DND-41 (cell line): Measurements from ENCODE around the gene ZRSR2.

Experiments
- ATAC-seq: fragments of 200-7000 bp; cut with Tn5 transposase; 3 replicates; pipeline ENCODE4 v1.9.1; 2021; ENCODE audit warnings: low read depth; ENCODE audit not compliant: insufficient read depth
- DNase-seq: peaks from one replicate; pipeline ENCODE4 v3.0.0-alpha.2; 2020
- H2AFZ ChIP-seq: 2 replicates; pipeline ENCODE4 v1.6.0; 2012; ENCODE audit warnings: low read depth, low read length
- H3K27ac ChIP-seq: 2 replicates; pipeline ENCODE4 v1.5.1; 2012; ENCODE audit warnings: low read length, inconsistent platforms
- H3K27me3 ChIP-seq: fragments of 200-600 bp; sonication (generic); 2 replicates; pipeline ENCODE4 v1.6.0; 2012; ENCODE audit warnings: low read length, mild to moderate bottlenecking, inconsistent platforms; ENCODE audit not compliant: insufficient read depth, poor library complexity
- H3K36me3 ChIP-seq: 2 replicates; pipeline ENCODE4 v1.5.1; 2012; ENCODE audit warnings: low read length, inconsistent platforms; ENCODE audit not compliant: insufficient read depth
- H3K4me1 ChIP-seq: 2 replicates; pipeline ENCODE4 v1.5.1; 2012; ENCODE audit warnings: mild to moderate bottlenecking, low read length; ENCODE audit not compliant: insufficient read depth
- H3K4me2 ChIP-seq: 2 replicates; pipeline ENCODE4 v1.6.0; 2012; ENCODE audit warnings: mild to moderate bottlenecking, moderate library complexity, low read length, inconsistent platforms; ENCODE audit not compliant: insufficient read depth
- H3K4me3 ChIP-seq, 2 experiments: fragments of 200-600 bp in 1 of 2; shearing (Covaris generic) in 1 of 2; 2 replicates each; pipeline ENCODE4 v1.5.1; 2012 to 2016; ENCODE audit warnings: inconsistent platforms in 2 of 2, low read length in 2 of 2, mild to moderate bottlenecking in 2 of 2, low read depth in 1 of 2, moderate library complexity in 1 of 2
- H3K79me2 ChIP-seq: 2 replicates; pipeline ENCODE4 v1.6.0; 2012; ENCODE audit warnings: low read length, inconsistent platforms; ENCODE audit not compliant: insufficient read depth
- H3K9ac ChIP-seq: 2 replicates; pipeline ENCODE4 v1.6.0; 2012; ENCODE audit warnings: low read depth, mild to moderate bottlenecking, inconsistent platforms, low read length, moderate library complexity
- H3K9me3 ChIP-seq: 2 replicates; pipeline ENCODE4 v1.5.1; 2012; ENCODE audit warnings: low read length, moderate library complexity, mild to moderate bottlenecking, inconsistent platforms; ENCODE audit not compliant: insufficient read depth, severe bottlenecking
- H4K20me1 ChIP-seq: 2 replicates; pipeline ENCODE4 v1.6.0; 2012; ENCODE audit warnings: low read length; ENCODE audit not compliant: insufficient read depth
- CTCF ChIP-seq: IDR thresholded peaks from 2 replicates; pipeline ENCODE4 v1.5.1; 2012; ENCODE audit warnings: borderline replicate concordance, low read length, moderate library complexity, mild to moderate bottlenecking; ENCODE audit not compliant: poor library complexity, severe bottlenecking; ENCODE audit errors: extremely low read depth
- EZH2 ChIP-seq: IDR thresholded peaks from 3 replicates; pipeline ENCODE4 v1.6.1; 2012; ENCODE audit warnings: borderline replicate concordance, low read depth, mild to moderate bottlenecking, moderate library complexity, low read length, inconsistent platforms; ENCODE audit not compliant: severe bottlenecking

ZRSR2 gene

GRCh38 chrX:15853586-15854079 lies 63.3 kb downstream of the ZRSR2 start:
- H4K20me1 ChIP-seq = no peaks in the 10 kb centered on the region
- H3K4me2 ChIP-seq = peak overlapping the region; percentile 85
- no peaks in the 10 kb centered on the region for H3K36me3 ChIP-seq
- H3K9ac ChIP-seq = peak overlapping the region; percentile 63
- peak overlapping the region; percentile 34 to 75; a peak in 3 of 4 replicates for H3K4me3 ChIP-seq
- H3K27me3 ChIP-seq = no peaks in the 10 kb centered on the region
- H3K4me1 ChIP-seq = peaks cover 22% of the 10 kb centered on the region
- no peak for ATAC-seq
- no peak for TF ChIP-seq CTCF
- TF ChIP-seq EZH2 = no peak
- DNase-seq = peak; percentile 4
- H3K27ac ChIP-seq = peak overlapping the region; percentile 53
- peak overlapping the region; percentile 81 for H2AFZ ChIP-seq
- peaks cover 8% of the 10 kb centered on the region; the same call in 1 of the 2 replicates for H3K79me2 ChIP-seq
- H3K9me3 ChIP-seq = no peaks in the 10 kb centered on the region

- H2AFZ ChIP-seq = peak overlapping the region; percentile 81
- peak; percentile 33 for DNase-seq
- H3K27me3 ChIP-seq = no peaks in the 10 kb centered on the region
- H3K4me1 ChIP-seq = peaks cover 22% of the 10 kb centered on the region
- peak; percentile 20; the same call in 2 of the 3 replicates for ATAC-seq
- peak overlapping the region; percentile 53 for H3K27ac ChIP-seq
- no peaks in the 10 kb centered on the region for H3K9me3 ChIP-seq
- H4K20me1 ChIP-seq = no peaks in the 10 kb centered on the region
- H3K4me3 ChIP-seq = peak overlapping the region; percentile 34 to 75; a peak in 3 of 4 replicates
- no peaks in the 10 kb centered on the region for H3K36me3 ChIP-seq
- H3K79me2 ChIP-seq = peaks cover 8% of the 10 kb centered on the region; the same call in 1 of the 2 replicates
- peak overlapping the region; percentile 63 for H3K9ac ChIP-seq
- TF ChIP-seq CTCF (peak; percentile 44), EZH2 (no peak)
- H3K4me2 ChIP-seq = peak overlapping the region; percentile 85
These were observed 63.9 kb downstream of the ZRSR2 start for GRCh38 chrX:15854080-15854655.

- Histone ChIP-seq H3K27ac (peak within 1 kb of the TSS; percentile 92), H3K4me1 (peaks cover 22% of the 10 kb centered on the region), H3K4me2 (peak within 1 kb of the TSS; percentile 91), H2AFZ (peak within 1 kb of the TSS; percentile 81), H3K79me2 (peaks cover 8% of the 10 kb centered on the region; the same call in 1 of the 2 replicates), H3K4me3 (peak within 1 kb of the TSS; percentile 35 to 81; a peak in 3 of 4 replicates), H4K20me1 (no peaks in the 10 kb centered on the region), H3K36me3 (no peaks in the 10 kb centered on the region), H3K27me3 (no peaks in the 10 kb centered on the region), H3K9ac (peak within 1 kb of the TSS; percentile 86), H3K9me3 (no peaks in the 10 kb centered on the region)
- ATAC-seq = peak; percentile 94
- no peak for TF ChIP-seq EZH2
- TF ChIP-seq CTCF = no peak
- peak; percentile 92 for DNase-seq
These were observed 64.7 kb downstream of the ZRSR2 start, which contains the start of gene AP1S2 for GRCh38 chrX:15854712-15855567. TSS of gene AP1S2 (minus strand) at chrX:15854813. CDS start at chrX:15852524, 2,289 bp downstream.
